Astrocyte of the cerebellum (primary cell): ENCODE data around the gene PIEZO1.

ENCODE experiments used
- DNase-seq: peaks from one replicate; pipeline ENCODE4 v3.0.0-alpha.2; 2011; ENCODE audit warnings: low read depth
- H3K4me3 ChIP-seq: 2 replicates; pipeline ENCODE4 v1.5.1; 2011; ENCODE audit warnings: mild to moderate bottlenecking, low read depth, low read length, moderate library complexity
- in situ Hi-C: cut with HindIII; loops from 2 replicates; pipeline ENCODE4 v1.10.0; 2017; ENCODE audit warnings: low sequenced_read_pairs
- TF ChIP-seq, protein P1 (sequence below): IDR thresholded peaks from 2 replicates; pipeline ENCODE4 v1.5.1; 2012; ENCODE audit warnings: low read length, low read depth, moderate library complexity, mild to moderate bottlenecking; ENCODE audit errors: missing control alignments

Gene PIEZO1

DNA sequence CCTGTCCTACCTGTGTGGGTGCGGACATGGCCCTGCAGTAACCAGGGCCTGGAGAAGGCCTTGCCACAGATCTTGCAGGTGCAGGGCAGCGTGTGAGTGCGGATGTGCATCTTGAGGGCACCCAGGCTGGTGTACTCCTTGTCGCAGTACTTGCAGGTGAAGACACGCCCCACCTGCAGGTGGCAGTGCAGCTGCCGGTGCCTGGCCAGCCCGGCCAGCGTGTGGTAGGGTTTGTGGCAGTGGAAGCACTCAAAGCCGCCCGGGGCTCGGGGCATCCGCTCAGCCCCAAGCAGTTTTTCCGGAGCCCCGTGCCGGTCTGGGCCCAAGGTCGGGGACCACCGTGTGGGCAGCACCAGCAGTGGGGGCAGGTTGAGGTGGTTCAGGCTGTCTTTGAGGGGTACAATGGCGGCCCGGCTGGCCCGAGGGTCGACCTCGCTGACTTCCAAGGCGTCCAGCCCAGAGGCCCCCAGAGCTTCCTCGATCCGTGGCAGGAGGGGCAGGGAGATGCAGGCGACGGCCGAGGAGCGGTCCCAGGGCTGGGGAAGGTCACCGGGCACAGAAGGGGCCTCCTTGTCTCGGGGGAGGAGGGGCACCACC, 103.8 kb downstream of the PIEZO1 start:
- H3K4me3 ChIP-seq, result no peak overlapping the region
- DNase-seq, result no peak
- in situ Hi-C loops, result no loop called here
- TF ChIP-seq, protein P1, sequence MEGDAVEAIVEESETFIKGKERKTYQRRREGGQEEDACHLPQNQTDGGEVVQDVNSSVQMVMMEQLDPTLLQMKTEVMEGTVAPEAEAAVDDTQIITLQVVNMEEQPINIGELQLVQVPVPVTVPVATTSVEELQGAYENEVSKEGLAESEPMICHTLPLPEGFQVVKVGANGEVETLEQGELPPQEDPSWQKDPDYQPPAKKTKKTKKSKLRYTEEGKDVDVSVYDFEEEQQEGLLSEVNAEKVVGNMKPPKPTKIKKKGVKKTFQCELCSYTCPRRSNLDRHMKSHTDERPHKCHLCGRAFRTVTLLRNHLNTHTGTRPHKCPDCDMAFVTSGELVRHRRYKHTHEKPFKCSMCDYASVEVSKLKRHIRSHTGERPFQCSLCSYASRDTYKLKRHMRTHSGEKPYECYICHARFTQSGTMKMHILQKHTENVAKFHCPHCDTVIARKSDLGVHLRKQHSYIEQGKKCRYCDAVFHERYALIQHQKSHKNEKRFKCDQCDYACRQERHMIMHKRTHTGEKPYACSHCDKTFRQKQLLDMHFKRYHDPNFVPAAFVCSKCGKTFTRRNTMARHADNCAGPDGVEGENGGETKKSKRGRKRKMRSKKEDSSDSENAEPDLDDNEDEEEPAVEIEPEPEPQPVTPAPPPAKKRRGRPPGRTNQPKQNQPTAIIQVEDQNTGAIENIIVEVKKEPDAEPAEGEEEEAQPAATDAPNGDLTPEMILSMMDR, result peak; percentile 17

DNA sequence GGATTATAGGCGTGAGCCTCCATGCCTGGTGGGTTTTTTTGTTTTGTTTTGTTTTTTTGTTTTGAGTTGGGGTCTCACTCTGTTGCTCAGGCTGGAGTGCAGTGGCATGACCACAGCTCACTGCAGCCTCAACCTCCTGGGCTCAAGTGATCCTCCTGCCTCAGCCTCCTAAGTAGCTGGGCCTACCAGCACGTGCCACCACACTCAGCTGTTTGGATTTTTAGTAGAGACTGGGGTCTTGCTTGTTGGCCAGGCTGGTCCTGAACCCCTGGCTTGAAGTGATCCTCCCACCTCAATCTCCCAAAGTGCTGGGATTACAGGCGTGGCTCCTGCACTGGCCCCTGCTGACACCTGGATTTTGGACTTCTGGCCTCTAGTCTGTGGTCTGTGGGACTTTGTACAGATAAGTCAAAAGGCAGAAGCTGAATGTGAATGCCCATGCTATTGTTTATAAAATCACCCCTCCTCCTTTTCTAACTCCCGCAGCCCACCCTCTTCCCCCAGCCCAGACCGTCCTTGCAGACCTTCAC, 104.4 kb downstream of the PIEZO1 start:
- in situ Hi-C loops, result no loop called here
- H3K4me3 ChIP-seq, result no peak overlapping the region
- no peak for DNase-seq
- TF ChIP-seq, protein P1, result no peak

DNA sequence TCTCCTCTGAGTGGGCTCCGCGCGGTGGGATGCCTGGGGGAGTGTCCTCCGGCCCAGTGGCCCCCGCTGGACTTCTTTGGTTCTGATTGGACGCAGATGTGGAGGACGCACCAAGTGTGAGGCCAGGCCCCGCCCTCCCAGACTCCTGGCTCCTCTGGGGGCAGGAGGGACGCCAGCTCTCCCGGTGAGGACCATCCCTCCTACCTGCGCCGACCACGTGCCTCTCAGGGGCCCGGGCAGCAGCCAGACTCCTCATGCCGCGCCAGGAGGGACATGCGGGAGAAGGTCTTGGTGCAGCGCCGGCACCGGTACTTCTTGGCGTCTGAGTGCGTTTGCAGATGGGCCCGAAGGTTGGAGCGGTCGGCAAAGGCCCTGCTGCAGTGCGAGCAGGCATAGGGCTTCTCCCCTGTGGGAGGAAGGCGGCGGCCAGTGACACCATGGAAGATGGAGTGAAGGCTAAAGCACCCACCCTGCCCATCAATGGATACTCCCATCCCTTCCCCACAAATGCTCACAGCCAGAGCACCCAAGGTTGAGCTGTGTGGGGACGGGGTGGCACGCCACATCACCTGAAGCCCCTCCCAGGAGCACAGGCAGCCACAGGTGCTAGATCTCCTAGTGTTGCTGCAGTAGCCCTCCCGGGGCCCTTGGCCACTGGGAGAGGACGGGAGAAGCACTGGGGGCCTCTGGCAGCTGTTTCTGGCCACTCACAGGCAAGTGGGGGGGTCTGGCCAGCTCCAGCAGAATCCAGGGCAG, 106.6 kb downstream of the PIEZO1 start:
- in situ Hi-C loops, result loop anchor here (10.0 kb wide), 1 partner anchor 106 kb away; the partner anchor contains the start of gene PIEZO1
- TF ChIP-seq, protein P1, result no peak
- no peak overlapping the region for H3K4me3 ChIP-seq
- DNase-seq, result no peak

DNA sequence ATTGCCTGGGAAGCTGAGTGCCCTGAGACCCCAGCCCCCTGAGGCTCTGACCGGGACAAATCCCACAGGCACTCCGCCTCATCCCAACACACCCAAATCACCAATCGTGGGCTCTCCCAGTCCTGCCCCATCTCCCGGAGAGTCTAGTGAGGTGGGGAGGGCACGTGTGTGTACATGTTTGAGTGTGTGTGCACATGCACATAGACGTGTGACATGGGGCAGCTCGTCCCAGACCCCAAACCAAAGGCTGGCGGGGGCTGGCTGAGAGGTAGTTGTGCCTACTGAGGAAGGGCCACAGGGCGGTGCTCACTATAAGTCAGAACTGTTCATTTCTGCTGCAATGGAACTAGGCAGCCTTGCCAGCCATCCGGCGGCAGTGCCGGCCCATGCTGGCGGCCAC, 107.3 kb downstream of the PIEZO1 start:
- TF ChIP-seq, protein P1, result no peak
- in situ Hi-C loops, result loop anchor here (10.0 kb wide), 1 partner anchor 107 kb away; the partner anchor contains the start of gene PIEZO1
- DNase-seq, result no peak
- no peak overlapping the region for H3K4me3 ChIP-seq

DNA sequence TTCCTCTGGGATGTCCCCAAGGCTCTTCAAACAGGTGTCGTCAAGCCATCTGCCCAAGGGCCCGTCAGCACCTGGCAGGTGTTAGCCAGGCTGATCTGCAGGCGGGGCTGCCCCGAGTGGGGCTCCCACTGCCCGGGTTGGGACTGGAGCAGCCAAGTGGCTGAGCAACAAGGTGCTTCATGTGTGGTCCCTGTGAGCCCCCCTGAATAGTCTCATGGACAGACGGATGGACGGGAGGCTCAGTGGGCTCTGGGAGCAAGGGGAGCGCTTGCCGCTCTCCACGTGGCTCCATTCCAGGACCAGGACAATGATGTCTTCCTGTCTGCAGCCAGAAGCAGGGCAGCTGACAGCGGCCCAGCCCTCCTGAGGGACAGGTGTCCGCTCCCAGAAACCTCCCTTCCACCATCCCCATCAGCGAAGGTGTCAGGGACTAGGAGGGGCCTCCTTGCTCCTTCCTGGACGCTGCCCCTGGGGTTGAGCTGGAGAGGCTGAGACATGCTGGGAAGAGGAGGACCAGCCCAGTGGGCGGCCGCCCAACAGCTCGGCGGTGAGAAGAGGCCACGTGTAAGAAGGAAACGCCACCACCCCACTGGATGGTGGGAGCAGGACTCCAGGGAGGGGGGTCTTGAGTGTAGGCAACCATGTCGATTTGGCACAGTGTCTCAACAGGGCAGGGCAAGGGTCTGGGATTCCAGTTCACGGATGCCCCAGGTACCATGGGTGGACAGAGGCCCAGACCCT, 108.3 kb downstream of the PIEZO1 start:
- in situ Hi-C loops, result loop anchor here (10.0 kb wide), 1 partner anchor 108 kb away; the partner anchor contains the start of gene PIEZO1
- TF ChIP-seq, protein P1, result no peak
- no peak overlapping the region for H3K4me3 ChIP-seq

DNA sequence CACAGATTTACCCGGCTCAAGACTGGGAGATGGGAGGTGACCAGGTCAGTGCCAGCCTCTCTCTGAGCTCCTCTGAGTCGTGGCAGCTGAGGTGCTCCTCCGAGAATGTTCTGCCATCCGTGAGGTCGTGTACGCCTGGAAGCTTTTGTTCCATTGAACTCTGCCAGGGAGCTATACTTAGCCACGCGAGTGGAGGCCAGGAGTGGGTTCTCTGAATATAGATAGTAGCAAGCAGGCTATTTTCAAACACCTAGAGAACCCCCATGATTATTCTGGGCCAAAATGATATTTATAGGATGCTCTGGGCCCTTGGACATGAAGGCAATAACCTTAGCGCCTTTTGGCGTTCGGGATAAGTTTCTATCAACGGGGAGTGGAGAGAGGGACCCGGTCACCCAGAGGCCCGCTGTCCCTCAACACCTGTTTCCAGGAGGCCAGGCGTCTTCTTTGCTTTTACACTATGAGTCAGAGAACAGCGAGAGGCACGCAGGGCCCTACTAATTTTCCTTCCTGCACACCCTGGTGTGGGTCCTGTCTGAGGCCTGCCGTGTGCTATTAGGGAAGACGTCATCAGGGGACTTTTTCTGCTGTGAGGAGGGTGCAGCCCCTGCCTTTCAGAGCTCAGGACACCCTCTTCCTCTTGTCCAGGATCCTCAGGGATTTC, 111.2 kb downstream of the PIEZO1 start:
- TF ChIP-seq, protein P1, result no peak
- in situ Hi-C loops, result loop anchor here (10.0 kb wide), 1 partner anchor 111 kb away; the partner anchor contains the start of gene PIEZO1
- no peak overlapping the region for H3K4me3 ChIP-seq

More for the DNA sequence above, 108.3 kb downstream of the PIEZO1 start:
- no peak for DNase-seq

More for the DNA sequence above, 111.2 kb downstream of the PIEZO1 start:
- no peak for DNase-seq
